Measurements from ENCODE around the gene SYNGR4. TPM values are rescaled to one million over a fixed set of nuclear protein-coding genes. Genes with fewer than 3 reads are reported as not detected.

Gene SYNGR4
- total RNA-seq, 1 donor from 2014 or later, result not detected

GRCh38 chr19:48348045-48348444 lies 16.1 kb upstream of the SYNGR4 start:
- Mint-ChIP-seq H3K4me3 (ENCODE audit: low read depth) (no peak overlapping the region), H3K27me3 (ENCODE audit: low read depth) (no peaks in the 10 kb centered on the region), H3K4me1 (ENCODE audit: low read depth) (no peaks in the 10 kb centered on the region), H3K27ac (no peak overlapping the region), H3K9me3 (no peaks in the 10 kb centered on the region), H3K36me3 (ENCODE audit: low read depth) (peaks cover 4% of the 10 kb centered on the region)
- DNase-seq (ENCODE audit: low spot score), result no peak
- intact Hi-C loops (cut with micrococcal nuclease), result no loop called here

- DNase-seq (ENCODE audit: low spot score), result no peak
- Mint-ChIP-seq H3K27me3 (ENCODE audit: low read depth) (no peaks in the 10 kb centered on the region), H3K4me1 (ENCODE audit: low read depth) (no peaks in the 10 kb centered on the region), H3K4me3 (ENCODE audit: low read depth) (no peak overlapping the region), H3K9me3 (no peaks in the 10 kb centered on the region), H3K27ac (no peak overlapping the region), H3K36me3 (ENCODE audit: low read depth) (no peaks in the 10 kb centered on the region)
- intact Hi-C loops (cut with micrococcal nuclease), result no loop called here
These were observed 15.4 kb upstream of the SYNGR4 start for GRCh38 chr19:48348737-48349136.

- intact Hi-C loops (cut with micrococcal nuclease), result no loop called here
- Mint-ChIP-seq H3K36me3 (ENCODE audit: low read depth) (no peaks in the 10 kb centered on the region), H3K9me3 (no peaks in the 10 kb centered on the region), H3K4me3 (ENCODE audit: low read depth) (no peak overlapping the region), H3K27me3 (ENCODE audit: low read depth) (no peaks in the 10 kb centered on the region), H3K4me1 (ENCODE audit: low read depth) (no peaks in the 10 kb centered on the region), H3K27ac (no peak overlapping the region)
- no peak for DNase-seq (ENCODE audit: low spot score)
These were observed 13.3 kb upstream of the SYNGR4 start for GRCh38 chr19:48350856-48351255.

- Mint-ChIP-seq H3K27ac (no peak overlapping the region), H3K4me3 (ENCODE audit: low read depth) (no peak overlapping the region), H3K4me1 (ENCODE audit: low read depth) (no peaks in the 10 kb centered on the region), H3K27me3 (ENCODE audit: low read depth) (no peaks in the 10 kb centered on the region), H3K9me3 (no peaks in the 10 kb centered on the region), H3K36me3 (ENCODE audit: low read depth) (no peaks in the 10 kb centered on the region)
- DNase-seq (ENCODE audit: low spot score), result peak; percentile 70
- intact Hi-C loops (cut with micrococcal nuclease), result no loop called here
These were observed 12.8 kb upstream of the SYNGR4 start for GRCh38 chr19:48351341-48351752.

GRCh38 chr19:48353677-48354076 lies 10.5 kb upstream of the SYNGR4 start:
- H3K4me3 Mint-ChIP-seq (ENCODE audit: low read depth), result no peak overlapping the region
- H3K27ac Mint-ChIP-seq, result no peak overlapping the region
- intact Hi-C loops (cut with micrococcal nuclease), result no loop called here
- H3K36me3 Mint-ChIP-seq (ENCODE audit: low read depth), result no peaks in the 10 kb centered on the region
- DNase-seq (ENCODE audit: low spot score), result no peak
- no peaks in the 10 kb centered on the region for H3K27me3 Mint-ChIP-seq (ENCODE audit: low read depth)
- no peaks in the 10 kb centered on the region for H3K4me1 Mint-ChIP-seq (ENCODE audit: low read depth)
- H3K9me3 Mint-ChIP-seq, result no peaks in the 10 kb centered on the region

GRCh38 chr19:48354332-48354992 lies 9.7 kb upstream of the SYNGR4 start:
- intact Hi-C loops (cut with micrococcal nuclease), result no loop called here
- Mint-ChIP-seq H3K27ac (no peak overlapping the region), H3K27me3 (ENCODE audit: low read depth) (no peaks in the 10 kb centered on the region)

GRCh38 chr19:48355365-48355954 lies 8.7 kb upstream of the SYNGR4 start:
- intact Hi-C loops (cut with micrococcal nuclease), result no loop called here
- Mint-ChIP-seq H3K4me3 (ENCODE audit: low read depth) (no peak overlapping the region), H3K36me3 (ENCODE audit: low read depth) (peaks cover 3% of the 10 kb centered on the region), H3K27me3 (ENCODE audit: low read depth) (no peaks in the 10 kb centered on the region), H3K4me1 (ENCODE audit: low read depth) (no peaks in the 10 kb centered on the region), H3K9me3 (no peaks in the 10 kb centered on the region), H3K27ac (no peak overlapping the region)
- no peak for DNase-seq (ENCODE audit: low spot score)

More at GRCh38 chr19:48354332-48354992, 9.7 kb upstream of the SYNGR4 start:
- Mint-ChIP-seq H3K4me1 (ENCODE audit: low read depth) (no peaks in the 10 kb centered on the region), H3K36me3 (ENCODE audit: low read depth) (no peaks in the 10 kb centered on the region), H3K9me3 (no peaks in the 10 kb centered on the region), H3K4me3 (ENCODE audit: low read depth) (no peak overlapping the region)
- no peak for DNase-seq (ENCODE audit: low spot score)

GRCh38 chr19:48359123-48359522 lies 5.0 kb upstream of the SYNGR4 start:
- no peaks in the 10 kb centered on the region for H3K27me3 Mint-ChIP-seq (ENCODE audit: low read depth)
- DNase-seq (ENCODE audit: low spot score), result no peak
- intact Hi-C loops (cut with micrococcal nuclease), result no loop called here
- H3K36me3 Mint-ChIP-seq (ENCODE audit: low read depth), result peaks cover 3% of the 10 kb centered on the region
- no peak overlapping the region for H3K4me3 Mint-ChIP-seq (ENCODE audit: low read depth)
- H3K9me3 Mint-ChIP-seq, result no peaks in the 10 kb centered on the region
- H3K27ac Mint-ChIP-seq, result no peak overlapping the region
- peaks cover 5% of the 10 kb centered on the region for H3K4me1 Mint-ChIP-seq (ENCODE audit: low read depth)

GRCh38 chr19:48361912-48362311 lies 2.3 kb upstream of the SYNGR4 start:
- DNase-seq (ENCODE audit: low spot score), result no peak
- H3K27me3 Mint-ChIP-seq (ENCODE audit: low read depth), result no peaks in the 10 kb centered on the region
- H3K27ac Mint-ChIP-seq, result no peak overlapping the region
- H3K36me3 Mint-ChIP-seq (ENCODE audit: low read depth), result peaks cover 3% of the 10 kb centered on the region
- no peak overlapping the region for H3K4me3 Mint-ChIP-seq (ENCODE audit: low read depth)
- H3K4me1 Mint-ChIP-seq (ENCODE audit: low read depth), result peaks cover 12% of the 10 kb centered on the region
- no peaks in the 10 kb centered on the region for H3K9me3 Mint-ChIP-seq
- intact Hi-C loops (cut with micrococcal nuclease), result loop anchor here (2.0 kb wide), 3 partner anchors 31 to 149 kb away; partner anchors contain the start of gene LMTK3

GRCh38 chr19:48362716-48363499 lies 1.3 kb upstream of the SYNGR4 start:
- Mint-ChIP-seq H3K4me3 (ENCODE audit: low read depth) (peak overlapping the region; percentile 78), H3K27ac (peak overlapping the region; percentile 90)
- intact Hi-C loops (cut with micrococcal nuclease), result loop anchor here (1.0 to 2.0 kb wide), 4 partner anchors 32 to 148 kb away; partner anchors contain the start of gene LMTK3

GRCh38 chr19:48363500-48363809 lies 712 bp upstream of the SYNGR4 start:
- intact Hi-C loops (cut with micrococcal nuclease), result loop anchor here (1.0 to 2.0 kb wide), 4 partner anchors 33 to 147 kb away; partner anchors contain the start of gene LMTK3
- H3K36me3 Mint-ChIP-seq (ENCODE audit: low read depth), result peaks cover 3% of the 10 kb centered on the region
- H3K27ac Mint-ChIP-seq, result peak overlapping the region; percentile 90
- H3K27me3 Mint-ChIP-seq (ENCODE audit: low read depth), result no peaks in the 10 kb centered on the region
- H3K9me3 Mint-ChIP-seq, result no peaks in the 10 kb centered on the region
- peak overlapping the region; percentile 78 for H3K4me3 Mint-ChIP-seq (ENCODE audit: low read depth)
- H3K4me1 Mint-ChIP-seq (ENCODE audit: low read depth), result peaks cover 12% of the 10 kb centered on the region
- no peak for DNase-seq (ENCODE audit: low spot score)

More at GRCh38 chr19:48362716-48363499, 1.3 kb upstream of the SYNGR4 start:
- Mint-ChIP-seq H3K36me3 (ENCODE audit: low read depth) (peaks cover 3% of the 10 kb centered on the region), H3K4me1 (ENCODE audit: low read depth) (peaks cover 12% of the 10 kb centered on the region), H3K27me3 (ENCODE audit: low read depth) (no peaks in the 10 kb centered on the region), H3K9me3 (no peaks in the 10 kb centered on the region)
- peak; percentile 86 for DNase-seq (ENCODE audit: low spot score)

GRCh38 chr19:48364598-48365348 lies 606 bp downstream of the SYNGR4 start:
- Mint-ChIP-seq H3K4me3 (ENCODE audit: low read depth) (peak overlapping the region; percentile 78), H3K9me3 (no peaks in the 10 kb centered on the region), H3K4me1 (ENCODE audit: low read depth) (peaks cover 12% of the 10 kb centered on the region), H3K27me3 (ENCODE audit: low read depth) (no peaks in the 10 kb centered on the region), H3K27ac (peak overlapping the region; percentile 90), H3K36me3 (ENCODE audit: low read depth) (peaks cover under 1% of the 10 kb centered on the region)
- intact Hi-C loops (cut with micrococcal nuclease), result loop anchor here (1.0 kb wide), 1 partner anchor 27 kb away; the partner anchor contains the start of gene KDELR1
- no peak for DNase-seq (ENCODE audit: low spot score)
